HG03108 (cell line): ENCODE measurements around the gene MAP1B.
"Not testable (repeated sequence)": the region's sequence is repeated elsewhere in the genome, so short reads cannot be mapped to it uniquely, and the experiment has no call there.

ENCODE experiments used
- ATAC-seq: cut with Tn5 transposase; IDR thresholded peaks from one replicate; pipeline ENCODE4 v1.9.1; 2021; ENCODE audit warnings: moderate library complexity; ENCODE audit not compliant: unreplicated experiment

Gene MAP1B

GRCh38 chr5:72107131-72107900 is at the start of gene MAP1B:
Gene MAP1B (plus strand): TSS chr5:72107475. CDS start chr5:72107532, 57 bp downstream.
- ATAC-seq: no peak

DNA sequence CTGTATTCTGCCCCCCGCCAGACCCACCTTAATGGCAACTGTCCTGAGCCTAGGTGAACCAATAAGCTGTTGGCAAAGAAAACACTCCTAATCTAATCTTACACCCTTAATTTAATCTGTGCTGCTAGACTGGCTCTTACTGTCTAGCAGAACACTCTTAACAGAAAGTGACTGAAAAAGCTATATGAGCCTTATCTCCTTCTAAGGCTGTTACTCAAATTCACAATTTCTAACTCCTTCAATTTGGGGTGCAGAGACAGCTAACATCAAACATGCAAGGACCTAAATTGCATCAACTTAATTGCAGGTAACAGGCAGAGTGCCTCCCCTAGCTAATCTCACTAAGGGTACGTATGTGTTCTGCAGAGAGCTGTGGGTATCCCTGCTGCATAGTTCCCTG is 49.5 kb upstream of the MAP1B start:
- ATAC-seq: no peak

DNA sequence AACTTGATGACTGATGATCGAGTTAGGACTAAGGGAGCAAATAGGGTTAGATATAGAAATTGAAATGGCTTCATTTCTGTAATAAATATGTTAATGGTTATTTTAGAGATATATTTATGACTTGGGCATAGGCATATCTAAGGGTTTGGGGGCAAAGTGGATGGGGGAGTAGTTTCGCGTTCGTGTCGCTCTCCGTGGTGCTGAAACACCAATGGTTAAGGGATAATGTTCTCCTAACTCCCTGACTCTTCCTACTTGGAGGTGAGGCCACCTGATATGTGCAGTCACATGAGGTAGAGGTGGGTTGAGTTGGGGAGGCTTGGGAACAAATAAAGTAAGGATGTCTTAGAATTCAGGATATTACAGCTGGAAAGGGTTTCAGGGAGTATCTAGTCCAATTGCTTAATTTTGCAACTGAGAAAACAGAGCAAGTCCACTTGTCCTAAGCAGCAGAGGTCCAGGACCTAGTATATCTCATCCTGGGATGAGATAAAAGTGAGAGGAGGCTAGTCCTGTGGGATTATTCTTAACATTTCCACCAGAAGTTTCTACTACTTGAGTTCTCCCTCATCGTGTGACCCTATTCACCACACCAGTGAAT is 44.0 kb upstream of the MAP1B start:
- no peak for ATAC-seq

- no peak for ATAC-seq
Observed at GRCh38 chr5:72064801-72065570, 42.3 kb upstream of the MAP1B start.

GRCh38 chr5:72065751-72066255 is 41.5 kb upstream of the MAP1B start:
- ATAC-seq: no peak

DNA sequence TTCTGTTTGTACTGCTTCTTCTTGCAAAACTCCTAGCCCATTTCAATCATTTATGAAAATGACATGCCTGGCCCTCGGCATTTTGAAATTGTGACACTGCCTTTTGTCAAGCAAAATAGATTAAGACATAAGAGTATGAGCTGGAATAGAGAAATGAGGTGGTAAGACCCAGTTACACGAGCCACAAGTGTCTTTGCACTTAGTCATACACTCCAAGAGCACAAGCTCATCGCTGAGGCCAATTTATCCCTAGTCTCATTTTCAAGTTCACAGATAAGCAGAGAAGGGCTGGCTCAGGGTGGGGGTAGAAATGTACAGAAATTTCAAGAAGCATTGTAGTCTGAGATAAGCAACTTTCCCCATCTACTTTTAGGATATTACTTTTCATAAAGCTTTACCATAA is 40.6 kb upstream of the MAP1B start:
- ATAC-seq: no peak

- ATAC-seq: no peak
Observed at GRCh38 chr5:72067682-72068470, 39.4 kb upstream of the MAP1B start.

- no peak for ATAC-seq
Observed at GRCh38 chr5:72070529-72070928, 36.7 kb upstream of the MAP1B start.

GRCh38 chr5:72071906-72072305 is 35.4 kb upstream of the MAP1B start:
- ATAC-seq: no peak

DNA sequence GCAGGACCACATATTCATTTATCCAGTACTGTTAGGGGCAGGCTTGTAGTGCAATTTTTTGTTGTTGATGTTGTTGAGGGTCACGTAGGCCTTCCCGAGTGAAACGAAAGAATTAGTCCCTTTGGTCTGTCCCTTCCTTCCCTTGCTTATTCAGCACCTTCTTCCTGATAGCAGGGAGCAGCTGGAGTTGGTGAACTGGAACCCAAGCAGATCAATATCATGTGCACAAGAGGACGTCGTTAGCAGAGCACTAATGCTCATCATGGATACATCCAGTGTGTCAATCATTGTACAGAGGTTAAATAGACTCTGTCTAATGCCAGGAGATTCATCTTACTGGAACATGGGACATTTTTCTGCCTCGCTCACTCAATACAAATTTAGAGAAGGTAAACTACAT is 33.0 kb upstream of the MAP1B start:
- ATAC-seq: no peak

DNA sequence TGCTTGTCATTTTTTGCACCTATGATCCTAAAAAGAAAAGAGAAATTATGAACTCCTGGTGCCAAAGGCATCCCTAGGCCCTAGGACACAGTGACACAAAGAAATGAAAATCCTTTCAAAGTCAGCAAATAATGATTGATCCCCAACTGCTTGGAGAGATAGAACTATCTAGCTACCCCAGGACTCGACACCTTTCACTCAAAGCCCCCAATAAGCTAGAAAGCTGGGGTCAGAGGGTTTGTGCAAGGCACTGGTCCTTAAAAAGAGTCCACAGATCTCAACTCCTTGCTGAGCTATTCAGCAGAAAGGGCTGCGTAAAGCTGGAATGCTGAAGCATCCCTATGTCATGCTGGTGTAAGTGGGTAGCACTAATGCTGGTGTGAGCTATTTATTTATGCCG is 31.8 kb upstream of the MAP1B start:
- ATAC-seq: no peak

DNA sequence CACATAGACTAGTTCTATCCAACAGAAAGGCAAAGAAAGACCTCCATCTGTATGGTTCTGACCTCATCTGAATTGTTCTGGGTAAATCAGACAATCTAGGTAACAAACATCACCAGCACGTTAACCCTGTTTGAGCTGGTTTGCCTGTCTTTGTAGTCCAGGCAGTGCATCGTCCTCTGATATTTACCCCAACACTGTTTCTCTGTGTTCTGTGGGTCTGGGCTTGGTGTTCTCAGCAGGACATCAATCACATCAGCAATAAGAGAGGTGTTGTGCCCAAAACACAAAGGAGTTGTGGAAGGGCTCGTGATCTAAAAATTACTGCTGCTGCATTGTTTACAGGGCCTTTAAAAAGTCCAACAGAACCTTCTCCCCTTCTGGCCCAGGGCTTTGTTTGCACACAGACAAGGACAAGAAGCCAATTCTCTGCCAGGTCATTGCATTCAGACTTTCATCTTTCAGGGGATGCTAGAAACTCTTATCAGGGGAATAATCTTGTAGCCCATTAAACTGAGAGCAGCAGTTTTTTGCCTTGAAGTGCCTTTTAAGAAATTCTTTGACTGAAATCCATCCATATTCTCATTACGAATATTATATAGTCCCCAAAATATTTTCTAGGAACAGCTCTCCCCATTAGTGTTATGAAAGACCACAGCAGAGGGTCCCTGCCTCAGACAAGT is 30.5 kb upstream of the MAP1B start:
- no peak for ATAC-seq

DNA sequence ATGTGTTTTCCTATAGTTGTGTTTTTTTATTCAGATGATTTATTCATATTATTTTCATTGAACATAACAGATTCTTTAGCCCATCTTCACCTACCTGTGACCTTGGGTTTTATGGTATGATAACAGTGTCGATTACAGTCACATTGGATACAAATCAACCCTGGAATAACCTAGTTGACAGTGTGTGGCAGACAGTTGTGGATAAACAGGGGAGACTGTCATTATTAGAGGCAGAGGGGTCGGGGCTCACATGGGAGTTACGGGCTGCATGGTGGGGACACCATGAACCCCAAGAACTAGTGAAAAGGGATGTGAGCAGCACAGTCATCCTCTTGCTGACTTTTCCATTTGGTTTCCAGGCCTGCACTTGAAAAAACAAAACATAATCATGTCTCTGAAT is 29.9 kb upstream of the MAP1B start:
- ATAC-seq: no peak

GRCh38 chr5:72079288-72079687 is 28.0 kb upstream of the MAP1B start:
- no peak for ATAC-seq

- ATAC-seq: no peak
Observed at GRCh38 chr5:72082048-72082447, 25.2 kb upstream of the MAP1B start.

GRCh38 chr5:72084876-72085275 is 22.4 kb upstream of the MAP1B start:
- no peak for ATAC-seq

GRCh38 chr5:72085319-72085718 is 22.0 kb upstream of the MAP1B start:
- no peak for ATAC-seq

GRCh38 chr5:72089713-72090112 is 17.6 kb upstream of the MAP1B start:
- ATAC-seq: not testable (repeated sequence)

DNA sequence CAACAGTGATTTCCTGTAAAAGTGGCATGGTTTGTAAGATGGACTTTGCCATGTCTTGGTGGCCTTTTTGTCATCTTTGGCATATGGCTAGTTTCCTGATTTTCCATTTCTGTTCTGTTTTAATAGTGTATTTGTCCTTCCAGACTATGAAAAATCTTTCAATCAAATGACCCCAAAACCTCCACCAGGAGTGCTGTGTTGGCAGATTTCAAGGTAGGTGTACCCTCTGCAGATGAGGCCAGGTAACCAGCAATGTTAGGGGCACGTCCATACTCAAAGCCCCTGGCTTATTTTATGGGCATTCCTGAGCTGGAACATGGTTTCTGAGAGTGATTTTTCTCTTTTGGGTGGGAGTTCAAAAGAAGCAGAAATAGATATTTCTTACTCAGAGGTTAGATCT is 15.2 kb upstream of the MAP1B start:
- no peak for ATAC-seq

- no peak for ATAC-seq
Observed at GRCh38 chr5:72093217-72093616, 14.1 kb upstream of the MAP1B start.
